ENCODE results near the gene EMD.
"Not testable (repeated sequence)": the region's sequence is repeated elsewhere in the genome, so short reads cannot be mapped to it uniquely, and the experiment has no call there.

The EMD gene

GRCh38 chrX:154396973-154397887, 18.1 kb downstream of the EMD start:
- peak; percentile 53 for DNase-seq (ENCODE audit: low read depth)
- TF ChIP-seq, protein P1, sequence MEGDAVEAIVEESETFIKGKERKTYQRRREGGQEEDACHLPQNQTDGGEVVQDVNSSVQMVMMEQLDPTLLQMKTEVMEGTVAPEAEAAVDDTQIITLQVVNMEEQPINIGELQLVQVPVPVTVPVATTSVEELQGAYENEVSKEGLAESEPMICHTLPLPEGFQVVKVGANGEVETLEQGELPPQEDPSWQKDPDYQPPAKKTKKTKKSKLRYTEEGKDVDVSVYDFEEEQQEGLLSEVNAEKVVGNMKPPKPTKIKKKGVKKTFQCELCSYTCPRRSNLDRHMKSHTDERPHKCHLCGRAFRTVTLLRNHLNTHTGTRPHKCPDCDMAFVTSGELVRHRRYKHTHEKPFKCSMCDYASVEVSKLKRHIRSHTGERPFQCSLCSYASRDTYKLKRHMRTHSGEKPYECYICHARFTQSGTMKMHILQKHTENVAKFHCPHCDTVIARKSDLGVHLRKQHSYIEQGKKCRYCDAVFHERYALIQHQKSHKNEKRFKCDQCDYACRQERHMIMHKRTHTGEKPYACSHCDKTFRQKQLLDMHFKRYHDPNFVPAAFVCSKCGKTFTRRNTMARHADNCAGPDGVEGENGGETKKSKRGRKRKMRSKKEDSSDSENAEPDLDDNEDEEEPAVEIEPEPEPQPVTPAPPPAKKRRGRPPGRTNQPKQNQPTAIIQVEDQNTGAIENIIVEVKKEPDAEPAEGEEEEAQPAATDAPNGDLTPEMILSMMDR (conservative IDR thresholded peaks at IDR 0.05; ENCODE audit: low read depth, low read length), result no peak
- H3K4me3 ChIP-seq (ENCODE audit: low read depth, low read length), result peak overlapping the region; percentile 79

GRCh38 chrX:154397888-154398667, 19.0 kb downstream of the EMD start, which contains the start of gene RPL10:
RPL10 (plus strand) TSS chrX:154398377; CDS start chrX:154398520, 143 bp downstream.
- peak; percentile 98 for DNase-seq (ENCODE audit: low read depth)
- peak within 1 kb of the TSS; percentile 79 for H3K4me3 ChIP-seq (ENCODE audit: low read depth, low read length)
- TF ChIP-seq, protein P1 (conservative IDR thresholded peaks at IDR 0.05; ENCODE audit: low read depth, low read length), result no peak

GRCh38 chrX:154398668-154399526, 19.8 kb downstream of the EMD start:
- H3K4me3 ChIP-seq (ENCODE audit: low read depth, low read length), result peak overlapping the region; percentile 79
- DNase-seq (ENCODE audit: low read depth), result peak; percentile 87
- TF ChIP-seq, protein P1 (conservative IDR thresholded peaks at IDR 0.05; ENCODE audit: low read depth, low read length), result peak; percentile 76

- DNase-seq (ENCODE audit: low read depth), result no peak
These were observed 20.7 kb downstream of the EMD start for GRCh38 chrX:154399527-154400368.

DNA sequence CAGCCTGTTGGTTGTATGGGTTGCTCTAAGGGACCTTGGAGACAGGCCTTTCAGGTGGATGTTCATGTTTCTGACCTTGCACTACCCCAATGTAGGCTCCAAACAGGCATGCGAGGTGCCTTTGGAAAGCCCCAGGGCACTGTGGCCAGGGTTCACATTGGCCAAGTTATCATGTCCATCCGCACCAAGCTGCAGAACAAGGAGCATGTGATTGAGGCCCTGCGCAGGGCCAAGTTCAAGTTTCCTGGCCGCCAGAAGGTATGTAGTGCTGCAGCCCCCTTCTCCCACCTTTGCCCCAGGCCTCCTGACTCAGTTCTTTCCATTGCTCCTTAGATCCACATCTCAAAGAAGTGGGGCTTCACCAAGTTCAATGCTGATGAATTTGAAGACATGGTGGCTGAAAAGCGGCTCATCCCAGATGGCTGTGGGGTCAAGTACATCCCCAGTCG, 21.3 kb downstream of the EMD start:
- H3K4me3 ChIP-seq (ENCODE audit: low read depth, low read length); DNase-seq (ENCODE audit: low read depth): not testable (repeated sequence)

More at GRCh38 chrX:154399527-154400368, 20.7 kb downstream of the EMD start:
- H3K4me3 ChIP-seq (ENCODE audit: low read depth, low read length), result peak overlapping the region; percentile 79
- TF ChIP-seq, protein P1 (conservative IDR thresholded peaks at IDR 0.05; ENCODE audit: low read depth, low read length), result no peak

DNA sequence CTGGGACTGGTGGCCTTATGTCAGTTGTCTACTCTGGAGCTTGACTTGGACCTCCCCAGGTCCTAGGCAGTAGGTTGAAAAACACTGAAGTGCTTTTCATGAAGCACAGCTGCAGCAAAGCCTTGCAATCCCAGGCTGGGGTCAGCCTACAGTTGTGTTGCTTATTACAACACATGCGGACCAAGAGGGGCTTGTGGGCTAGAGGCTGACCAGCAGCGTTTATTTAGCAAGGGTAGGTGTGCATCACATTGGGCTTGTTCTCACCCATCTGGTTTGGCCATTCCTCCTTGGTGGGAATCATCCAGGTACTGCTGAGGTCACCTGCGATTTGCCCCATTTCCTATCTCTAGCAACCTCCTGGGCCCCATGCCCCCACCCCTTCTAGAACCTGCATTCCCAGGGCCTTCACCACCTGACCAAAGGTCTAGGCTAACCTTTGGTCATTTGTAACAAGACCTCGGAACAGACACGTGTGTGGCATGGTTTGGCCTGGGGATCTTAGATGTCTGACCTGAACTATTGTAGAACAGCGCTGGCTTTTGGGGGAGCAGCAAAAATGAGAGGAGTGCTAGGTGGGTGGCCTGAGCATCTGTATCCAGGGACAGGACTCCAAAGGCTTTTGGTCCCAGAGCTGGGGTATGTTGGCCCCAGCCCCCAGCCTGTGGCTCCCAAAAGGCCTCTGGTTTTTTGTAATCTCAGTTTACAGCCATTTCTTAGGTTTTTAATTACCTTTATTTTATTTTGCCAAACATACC, 22.1 kb downstream of the EMD start:
- no peak overlapping the region for H3K4me3 ChIP-seq (ENCODE audit: low read depth, low read length)
- TF ChIP-seq, protein P1 (conservative IDR thresholded peaks at IDR 0.05; ENCODE audit: low read depth, low read length), result no peak
- peak; percentile 31 for DNase-seq (ENCODE audit: low read depth)
